ENCODE measurements around the gene TACC3. TPM values are rescaled to one million over a fixed set of nuclear protein-coding genes. Genes with fewer than 3 reads are reported as not detected.

The TACC3 gene
- total and polyA plus RNA-seq, 2 of the 8 experiments (the other 6 are each of a cell fraction or from before 2014, with no cell fraction given), result 73.8 to 148 TPM

DNA sequence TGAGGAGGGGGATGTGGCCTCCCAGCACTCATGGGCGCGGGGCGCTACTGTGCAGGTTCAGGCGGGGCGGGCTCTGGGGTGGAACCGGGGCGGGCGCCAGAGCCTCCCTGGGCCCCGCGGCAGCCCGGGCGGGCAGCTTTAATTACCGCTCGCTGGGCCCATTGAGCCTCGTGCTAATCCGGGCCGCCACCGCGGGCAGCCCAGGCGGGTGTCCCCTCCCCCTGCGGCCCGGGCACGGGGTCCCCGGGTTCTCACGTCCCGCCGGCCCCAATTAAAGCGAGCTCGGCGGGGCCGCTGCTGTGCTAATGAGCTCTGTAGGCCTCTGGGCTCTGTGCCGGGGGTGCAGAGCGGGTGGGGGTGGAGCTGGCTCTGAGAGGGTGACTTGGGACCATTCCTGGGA, 48.9 kb downstream of the TACC3 start (continued):
- TF ChIP-seq CHD1 (IDR thresholded peaks at IDR 0.05; ENCODE audit: low read depth, low read length) (no peak), CTBP2 (IDR thresholded peaks at IDR 0.05; ENCODE audit: borderline replicate concordance, insufficient read depth, insufficient read length, low read length) (no peak), KDM1A (IDR thresholded peaks at IDR 0.05; ENCODE audit: borderline replicate concordance, low read length) (no peak), KDM4A (IDR thresholded peaks at IDR 0.05; ENCODE audit: low read depth, low read length, severe bottlenecking) (no peak), RFX5 (IDR thresholded peaks at IDR 0.05; ENCODE audit: borderline replicate concordance, low read depth, low read length) (no peak), EGR1 (IDR thresholded peaks at IDR 0.05; ENCODE audit: borderline replicate concordance, low read depth, low read length) (no peak), EZH2 (IDR thresholded peaks at IDR 0.05; ENCODE audit: low read depth, low read length, severe bottlenecking) (no peak)
